ENCODE results near the gene KRTAP5-4.
"Not testable (repeated sequence)": the region's sequence is repeated elsewhere in the genome, so short reads cannot be mapped to it uniquely, and the experiment has no call there.

The KRTAP5-4 gene

GRCh38 chr11:1652026-1652425 is 30.1 kb upstream of the KRTAP5-4 start:
- H3K4me3 ChIP-seq (replicated peaks; ENCODE audit: low read depth, low read length): no peak overlapping the region
- no peak for DNase-seq (ENCODE audit: low read depth)
- TF ChIP-seq CTCF (IDR thresholded peaks at IDR 0.05; ENCODE audit: low read length, missing control alignments): no peak

- DNase-seq (ENCODE audit: low read depth): no peak
- TF ChIP-seq CTCF (IDR thresholded peaks at IDR 0.05; ENCODE audit: low read length, missing control alignments): no peak
- no peak overlapping the region for H3K4me3 ChIP-seq (replicated peaks; ENCODE audit: low read depth, low read length)
Measured at GRCh38 chr11:1651411-1651980, 29.6 kb upstream of the KRTAP5-4 start.

GRCh38 chr11:1650918-1651262 is 29.0 kb upstream of the KRTAP5-4 start:
- DNase-seq (ENCODE audit: low read depth): no peak
- no peak overlapping the region for H3K4me3 ChIP-seq (replicated peaks; ENCODE audit: low read depth, low read length)
- no peak for TF ChIP-seq CTCF (IDR thresholded peaks at IDR 0.05; ENCODE audit: low read length, missing control alignments)

GRCh38 chr11:1650034-1650917 is 28.3 kb upstream of the KRTAP5-4 start:
- no peak for DNase-seq (ENCODE audit: low read depth)
- no peak overlapping the region for H3K4me3 ChIP-seq (replicated peaks; ENCODE audit: low read depth, low read length)
- no peak for TF ChIP-seq CTCF (IDR thresholded peaks at IDR 0.05; ENCODE audit: low read length, missing control alignments)

GRCh38 chr11:1648653-1649420 is 26.9 kb upstream of the KRTAP5-4 start:
- H3K4me3 ChIP-seq (replicated peaks; ENCODE audit: low read depth, low read length): no peak overlapping the region
- no peak for DNase-seq (ENCODE audit: low read depth)
- no peak for TF ChIP-seq CTCF (IDR thresholded peaks at IDR 0.05; ENCODE audit: low read length, missing control alignments)

- H3K4me3 ChIP-seq (replicated peaks; ENCODE audit: low read depth, low read length): no peak overlapping the region
- no peak for DNase-seq (ENCODE audit: low read depth)
- no peak for TF ChIP-seq CTCF (IDR thresholded peaks at IDR 0.05; ENCODE audit: low read length, missing control alignments)
Measured at GRCh38 chr11:1647901-1648652, 26.1 kb upstream of the KRTAP5-4 start.

GRCh38 chr11:1646540-1646939 is 24.6 kb upstream of the KRTAP5-4 start:
- H3K4me3 ChIP-seq (replicated peaks; ENCODE audit: low read depth, low read length); DNase-seq (ENCODE audit: low read depth): not testable (repeated sequence)
